Right ventricle myocardium superior (tissue), 1 donor: Measurements from ENCODE around the gene KAT6B. TPM values are rescaled to one million over a fixed set of nuclear protein-coding genes. Genes with fewer than 3 reads are reported as not detected.
A peak's percentile ranks its signal among the peaks of the same experiment; 100 is the strongest.
"Not testable (repeated sequence)": the region's sequence is repeated elsewhere in the genome, so short reads cannot be mapped to it uniquely, and the experiment has no call there.

Experiments used
- ATAC-seq: fragments of 200-7000 bp; cut with Tn5 transposase; one replicate; pipeline ENCODE4 v1.9.1; 2020; ENCODE audit warnings: mild to moderate bottlenecking; ENCODE audit not compliant: poor library complexity
- DNase-seq: peaks from one replicate; pipeline ENCODE4 v3.0.0-alpha.2; 2020
- intact Hi-C: fragments of 100-400 bp; cut with DNase I; formaldehyde crosslinking; loops from one replicate; pipeline ENCODE4 v1.11.2; 2022
- total RNA-seq: library from RNA; stranded (reverse); fragmentation: NEBNext Ultra II Directional; extraction: Animal tissue kit (Norgen Biotek cat#: 25700); gene quantifications from one replicate; pipeline ENCODE4 v1.2.1, GENCODE V29; 2021
- donor health status: DM: no; HTN: yes; CAD: no; lungs with severe emphysema.

Gene KAT6B
- total RNA-seq, 1 donor from 2014 or later: 36.2 TPM

DNA sequence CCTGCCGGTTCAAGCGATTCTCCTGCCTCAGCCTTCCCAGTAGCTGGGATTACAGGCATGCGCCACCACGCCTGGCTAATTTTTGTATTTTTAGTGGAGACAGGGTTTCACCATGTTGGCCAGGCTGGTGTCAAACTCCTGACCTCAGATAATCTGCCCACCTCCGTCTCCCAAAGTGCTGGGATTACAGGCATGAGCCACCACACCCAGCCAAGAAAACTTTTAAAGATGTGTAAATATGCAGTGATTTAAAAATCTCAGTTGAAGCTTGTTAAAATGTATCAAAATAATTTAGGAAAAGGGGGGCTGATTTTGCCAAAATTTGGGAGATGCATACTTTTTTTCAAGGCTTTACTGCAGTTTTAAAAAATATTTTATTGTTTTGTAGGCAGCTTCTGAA is 50.7 kb downstream of the KAT6B start:
- ATAC-seq, DNase-seq, intact Hi-C loops: not testable (repeated sequence)

GRCh38 chr10:74877898-74878297 is 51.5 kb downstream of the KAT6B start:
- DNase-seq (no peak), ATAC-seq (no peak)
- intact Hi-C loops: no loop called here

- intact Hi-C loops: no loop called here
- ATAC-seq (no peak), DNase-seq (no peak)
Measured at GRCh38 chr10:74880041-74880440, 53.6 kb downstream of the KAT6B start.

DNA sequence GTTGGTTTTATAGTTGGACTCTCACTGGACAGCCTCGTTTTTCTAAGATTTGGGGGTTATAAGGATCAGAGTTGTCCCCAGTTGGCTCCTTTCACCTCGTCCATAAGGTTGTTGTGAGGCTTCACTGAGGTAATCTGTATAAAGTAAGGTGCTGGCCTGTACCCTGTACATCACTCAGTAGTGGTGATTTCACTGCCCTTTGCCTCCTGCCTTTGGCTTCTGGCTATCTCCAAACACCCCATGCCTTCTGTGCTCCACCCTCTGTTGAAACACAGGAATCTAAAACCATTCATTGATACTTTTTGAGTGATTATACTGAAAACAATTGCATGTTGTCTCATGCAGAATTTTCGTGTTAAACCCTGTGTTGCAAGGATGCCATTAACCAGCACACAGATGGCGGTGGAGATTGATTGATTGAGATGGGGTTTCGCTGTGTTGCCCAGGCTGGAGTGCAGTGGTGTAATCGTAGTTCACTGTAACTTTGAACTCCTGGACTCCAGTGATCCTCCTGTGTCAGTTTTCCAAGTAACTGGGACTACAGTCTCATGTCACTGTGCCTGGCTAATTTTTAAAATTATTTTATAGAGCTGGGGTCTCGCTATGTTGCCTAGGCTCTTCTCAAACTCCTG is 55.0 kb downstream of the KAT6B start:
- intact Hi-C loops: no loop called here
- DNase-seq (no peak), ATAC-seq (no peak)

- DNase-seq: no peak
- no peak for ATAC-seq
- intact Hi-C loops: no loop called here
Measured at GRCh38 chr10:74882427-74882826, 56.0 kb downstream of the KAT6B start.

- intact Hi-C loops: no loop called here
- ATAC-seq: no peak
- DNase-seq: no peak
Measured at GRCh38 chr10:74882831-74883230, 56.4 kb downstream of the KAT6B start.

DNA sequence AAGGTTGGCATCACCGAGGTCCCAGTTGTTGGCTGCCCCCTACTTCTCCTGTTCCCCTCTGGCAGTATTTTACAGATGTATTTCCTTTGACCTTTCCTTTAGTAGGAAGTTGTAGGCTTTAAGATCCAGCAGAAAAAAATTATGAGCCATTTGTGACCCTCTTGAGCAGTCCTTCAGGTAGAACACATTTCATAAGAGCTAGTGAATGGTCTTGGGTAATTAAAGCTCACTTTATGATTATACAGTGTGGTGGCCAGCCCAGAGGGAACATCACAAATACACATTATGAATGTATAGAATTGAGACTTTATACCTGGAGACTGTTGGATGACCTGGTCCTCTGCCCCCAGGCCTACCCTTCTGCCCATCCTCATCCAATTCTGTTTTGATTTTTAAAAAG is 57.0 kb downstream of the KAT6B start:
- no peak for DNase-seq
- intact Hi-C loops: no loop called here
- ATAC-seq: no peak

GRCh38 chr10:74887614-74888284 is 61.3 kb downstream of the KAT6B start:
- ATAC-seq: no peak
- intact Hi-C loops: no loop called here
- DNase-seq: no peak

DNA sequence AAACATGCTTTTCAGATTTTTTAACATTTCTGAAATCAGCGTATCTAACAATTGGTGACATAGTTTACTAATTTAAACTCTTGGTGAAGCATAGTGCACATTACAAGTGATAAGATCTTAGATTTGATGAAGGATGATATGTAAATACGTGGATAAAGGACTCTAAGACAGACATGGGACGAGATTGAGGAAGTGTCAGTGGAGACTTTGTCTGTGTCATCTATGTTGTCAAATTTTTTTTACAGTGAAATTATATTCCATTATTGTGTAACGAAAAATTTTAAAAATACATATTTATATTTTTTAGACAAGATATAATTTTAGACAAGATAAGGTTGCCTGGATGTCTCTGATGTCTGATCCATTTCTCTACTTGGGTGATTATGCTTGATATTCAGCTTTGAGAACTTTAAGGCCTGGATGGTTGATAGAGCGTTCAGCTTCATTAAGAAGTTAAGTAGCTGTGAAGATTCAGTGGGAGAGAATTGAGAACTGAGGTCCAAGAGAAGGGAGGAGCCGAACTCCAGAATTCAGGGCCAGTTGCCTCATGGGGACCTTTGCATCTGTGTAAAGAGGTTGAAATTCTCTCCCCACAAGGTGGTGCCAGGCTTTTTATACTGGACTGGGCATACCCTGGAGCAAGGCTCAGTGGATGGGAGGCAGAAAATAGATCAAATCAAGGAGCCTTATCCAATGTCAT is 62.7 kb downstream of the KAT6B start:
- peak; percentile 36 for ATAC-seq
- intact Hi-C loops: no loop called here
- DNase-seq: no peak

DNA sequence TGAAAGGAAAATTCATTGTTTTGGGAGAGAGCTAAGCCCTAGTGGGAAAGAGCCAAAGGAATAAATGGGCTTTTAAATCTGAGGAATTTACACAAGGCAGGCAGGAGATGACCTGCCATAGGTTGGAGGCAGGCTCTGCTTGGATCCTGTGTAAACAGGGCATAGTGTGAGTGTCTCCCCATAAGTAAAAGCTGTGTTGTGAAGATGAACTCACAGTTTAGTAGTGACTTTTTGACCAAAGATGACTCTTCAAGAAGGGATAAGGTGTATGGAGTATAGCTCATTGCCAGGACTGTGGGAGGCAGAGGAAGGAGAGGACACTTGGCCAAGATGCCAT is 63.2 kb downstream of the KAT6B start:
- intact Hi-C loops: no loop called here
- ATAC-seq (no peak), DNase-seq (no peak)

GRCh38 chr10:74890460-74890859 is 64.1 kb downstream of the KAT6B start:
- ATAC-seq (peak; percentile 31), DNase-seq (no peak)
- intact Hi-C loops: no loop called here

GRCh38 chr10:74891053-74891452 is 64.7 kb downstream of the KAT6B start:
- intact Hi-C loops: no loop called here
- peak; percentile 48 for DNase-seq

GRCh38 chr10:74892839-74893238 is 66.4 kb downstream of the KAT6B start:
- no peak for ATAC-seq
- intact Hi-C loops: no loop called here
- no peak for DNase-seq

More at GRCh38 chr10:74891053-74891452, 64.7 kb downstream of the KAT6B start:
- peak; percentile 75 for ATAC-seq

GRCh38 chr10:74893329-74893728 is 66.9 kb downstream of the KAT6B start:
- DNase-seq, intact Hi-C loops, ATAC-seq: not testable (repeated sequence)

- DNase-seq: no peak
- ATAC-seq: no peak
- intact Hi-C loops: no loop called here
Measured at GRCh38 chr10:74896788-74897527, 70.6 kb downstream of the KAT6B start.

DNA sequence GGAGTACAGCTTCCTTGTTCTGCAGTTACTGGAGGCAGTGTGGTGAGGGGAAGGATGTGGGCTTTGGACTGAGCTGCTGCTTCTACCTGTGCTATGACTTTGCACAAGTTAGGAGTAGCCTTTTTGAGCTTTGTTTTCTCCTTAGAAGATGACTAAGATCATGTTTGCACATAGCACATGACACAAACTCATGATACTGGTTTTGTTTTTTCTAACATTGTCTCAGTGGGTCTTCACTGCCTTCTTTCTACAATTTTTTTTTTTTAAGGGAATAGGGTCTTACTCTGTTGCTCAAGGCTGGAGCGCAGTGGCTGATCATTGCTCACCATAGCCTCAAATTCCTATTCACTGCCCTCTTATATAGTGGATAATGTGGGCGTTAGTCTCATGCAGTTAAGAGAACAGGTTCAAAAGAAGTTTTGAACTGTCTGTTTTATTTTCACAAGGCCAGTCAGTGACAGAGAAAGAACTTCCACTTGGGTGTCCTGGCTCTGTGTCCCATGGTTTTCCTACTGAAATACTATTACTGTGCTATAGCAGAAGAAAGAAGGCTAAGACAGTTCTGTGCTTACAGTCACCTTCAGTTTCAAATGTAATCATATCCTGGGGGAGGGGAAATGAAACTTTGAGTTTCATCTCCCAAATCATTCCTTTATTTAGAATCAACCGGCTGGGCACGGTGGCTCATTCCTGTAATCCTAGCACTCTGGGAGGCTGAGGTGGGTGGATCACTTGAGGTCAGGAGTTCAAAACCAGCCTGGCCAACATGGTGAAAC is 72.0 kb downstream of the KAT6B start:
- DNase-seq: no peak
- intact Hi-C loops: no loop called here
- no peak for ATAC-seq

GRCh38 chr10:74900297-74900696 is 73.9 kb downstream of the KAT6B start:
- ATAC-seq: no peak
- intact Hi-C loops: no loop called here

DNA sequence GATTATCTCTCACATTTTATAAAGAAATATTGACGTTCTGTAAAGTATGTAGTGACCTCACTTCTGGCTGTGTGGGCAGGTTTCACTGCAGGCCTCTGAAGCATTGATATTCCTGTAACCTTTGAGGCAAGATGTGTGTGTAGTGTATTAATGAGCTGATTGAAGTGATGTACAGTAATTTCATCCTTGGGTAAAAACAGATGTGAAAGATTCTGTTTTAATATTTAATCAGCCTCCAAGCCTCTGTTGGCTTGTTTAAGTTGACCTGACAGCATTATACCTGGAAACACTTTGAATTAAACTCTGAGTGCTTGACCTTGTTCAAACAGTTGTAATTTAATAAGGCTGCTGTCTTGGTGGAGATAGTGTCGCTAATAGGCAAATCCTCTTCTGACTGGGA is 74.9 kb downstream of the KAT6B start:
- intact Hi-C loops: no loop called here

More at GRCh38 chr10:74900297-74900696, 73.9 kb downstream of the KAT6B start:
- no peak for DNase-seq

More for the DNA sequence above, 74.9 kb downstream of the KAT6B start:
- no peak for DNase-seq
- ATAC-seq: no peak
